ENCODE measurements around the gene PDE6A.

The PDE6A gene

DNA sequence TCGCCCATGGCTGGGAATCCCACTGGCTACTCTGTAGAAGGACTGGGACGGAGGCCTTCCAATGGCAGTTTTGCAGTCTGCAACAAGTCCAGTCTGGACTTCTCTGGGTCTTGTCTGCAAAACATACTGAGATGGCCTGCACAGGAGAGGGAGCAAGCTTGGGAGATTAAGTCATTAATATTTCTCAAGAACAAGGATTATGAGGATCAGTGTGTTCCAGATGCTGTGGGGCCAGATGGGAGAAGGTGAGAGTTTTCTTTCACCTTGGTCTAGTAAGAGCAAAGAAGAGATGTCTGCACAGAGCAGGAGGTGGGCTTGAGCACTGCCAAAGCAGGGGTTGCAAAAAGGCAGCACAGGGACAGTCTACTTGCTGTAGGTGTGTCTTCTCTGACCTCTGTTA lies at the start of gene PDE6A:
PDE6A (minus strand) TSS at position 128 of the 400 bp plus-strand sequence; CDS start at position 8, 120 bp downstream.
- DNase-seq (ENCODE audit: low read depth) = no peak

DNA sequence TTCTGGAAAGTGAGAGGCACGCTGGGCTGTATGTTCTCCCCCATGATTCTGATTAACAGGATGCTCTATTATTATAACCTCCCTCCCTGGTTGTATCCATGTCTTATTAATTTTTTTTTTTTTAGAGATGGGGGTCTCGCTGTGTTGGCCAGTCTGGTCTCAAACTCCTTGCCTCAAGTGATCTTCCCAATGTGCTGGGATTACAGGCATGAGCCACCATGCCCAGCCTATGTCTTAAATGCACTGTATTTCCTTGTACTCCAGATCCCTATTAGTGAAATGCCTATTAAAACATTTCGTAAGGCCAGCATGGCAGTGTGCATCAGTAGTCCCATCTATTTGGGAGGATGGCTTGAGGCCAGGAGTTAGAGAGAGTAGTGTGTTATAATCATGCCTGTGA lies 48.9 kb upstream of the PDE6A start:
- DNase-seq (ENCODE audit: low read depth) = no peak

GRCh38 chr5:149990518-149991376 lies 46.2 kb upstream of the PDE6A start:
- DNase-seq (ENCODE audit: low read depth) = peak; percentile 48

- no peak for DNase-seq (ENCODE audit: low read depth)
These were observed 43.5 kb upstream of the PDE6A start for GRCh38 chr5:149988126-149988525.

DNA sequence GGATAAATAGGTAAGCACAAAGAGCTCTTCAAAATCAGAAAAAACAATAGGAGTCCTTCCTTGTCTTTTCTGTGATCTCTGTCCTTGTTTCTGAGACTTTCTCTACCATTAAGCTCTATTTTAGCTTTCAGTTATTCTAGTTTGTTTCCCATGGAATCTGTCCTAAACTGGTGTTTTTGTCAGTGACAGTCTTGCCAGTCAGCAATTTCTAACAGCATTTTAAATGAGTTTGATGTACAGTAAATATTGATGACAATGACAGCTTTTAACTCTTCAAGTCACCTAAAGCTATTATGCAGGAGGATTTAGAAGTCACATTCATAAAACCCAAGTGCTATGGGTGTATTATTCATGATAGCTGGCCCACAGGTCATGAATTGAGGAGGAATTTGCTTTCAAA lies 37.9 kb upstream of the PDE6A start:
- DNase-seq (ENCODE audit: low read depth) = no peak

GRCh38 chr5:149981206-149981605 lies 36.6 kb upstream of the PDE6A start:
- no peak for DNase-seq (ENCODE audit: low read depth)

DNA sequence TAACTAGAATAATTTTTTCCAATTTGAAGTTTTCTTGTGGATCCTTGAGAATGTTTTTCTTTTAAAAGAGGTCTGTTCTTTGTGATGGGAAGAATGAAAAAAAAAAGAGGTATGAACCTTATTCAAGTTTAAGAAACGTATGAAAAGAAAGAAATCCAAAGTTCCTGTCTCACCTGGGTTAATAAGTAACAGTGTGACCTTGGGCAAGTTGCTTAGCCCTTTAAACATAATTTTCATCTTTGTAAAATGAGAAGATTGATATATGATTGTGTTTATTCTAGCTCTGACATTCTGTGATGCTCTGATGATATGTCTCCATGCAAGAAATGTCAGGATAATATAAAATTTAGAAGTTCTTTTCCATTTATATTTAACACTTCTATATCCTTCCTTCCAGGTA lies 35.3 kb upstream of the PDE6A start:
- DNase-seq (ENCODE audit: low read depth) = no peak

DNA sequence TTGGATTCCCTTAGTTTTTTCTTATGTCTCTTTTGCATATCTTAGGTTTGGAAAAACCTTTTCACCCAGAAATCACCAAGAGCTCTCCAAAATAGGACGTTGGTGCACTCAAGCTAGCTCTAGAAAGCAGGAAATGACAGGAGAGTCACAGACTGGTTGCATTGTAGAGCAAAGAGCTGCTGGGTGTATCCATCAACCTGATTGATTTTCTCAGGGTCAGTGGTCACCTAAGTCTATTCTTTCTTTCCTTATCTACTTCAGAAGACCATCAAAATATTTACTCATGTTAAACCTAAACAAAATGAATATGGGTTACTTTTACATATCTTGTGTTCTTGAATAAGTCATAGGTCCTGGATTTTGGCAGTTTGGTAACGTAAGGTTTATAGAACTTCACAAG lies 30.8 kb upstream of the PDE6A start:
- no peak for DNase-seq (ENCODE audit: low read depth)

DNA sequence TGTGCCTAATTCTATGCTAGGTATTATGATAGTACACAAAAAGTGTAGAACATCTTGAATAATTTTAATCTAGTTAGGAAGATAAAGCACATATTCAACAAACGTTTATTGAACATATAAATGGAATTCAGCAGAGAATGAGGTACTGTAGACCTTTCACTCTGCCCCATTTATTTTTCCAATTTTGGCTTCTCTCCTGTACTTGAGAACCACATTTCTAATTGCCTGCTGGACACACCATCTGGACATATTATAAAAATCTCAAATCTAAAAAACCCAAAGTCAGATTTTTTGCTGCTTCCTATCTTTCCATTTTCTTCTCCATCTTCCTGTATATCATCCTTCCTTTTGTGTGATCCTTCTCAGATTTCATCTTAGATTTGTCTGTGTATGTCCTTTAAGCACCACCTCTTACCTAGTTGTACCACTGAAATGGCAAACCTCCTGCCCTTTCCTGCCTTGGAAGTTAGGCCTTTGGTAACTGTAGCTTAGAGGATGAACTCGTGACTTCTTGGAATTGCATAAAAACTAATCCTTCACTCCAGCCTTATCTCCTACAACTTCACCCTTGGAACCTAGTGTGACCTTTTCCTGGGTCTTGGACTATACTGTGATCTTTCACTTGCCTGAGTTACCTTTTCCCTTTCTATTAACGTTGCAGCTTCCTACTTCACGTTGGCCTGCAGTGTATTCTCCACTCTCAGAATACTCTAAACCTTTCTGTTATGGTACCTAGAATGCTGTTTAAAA lies 24.8 kb upstream of the PDE6A start:
- no peak for DNase-seq (ENCODE audit: low read depth)

DNA sequence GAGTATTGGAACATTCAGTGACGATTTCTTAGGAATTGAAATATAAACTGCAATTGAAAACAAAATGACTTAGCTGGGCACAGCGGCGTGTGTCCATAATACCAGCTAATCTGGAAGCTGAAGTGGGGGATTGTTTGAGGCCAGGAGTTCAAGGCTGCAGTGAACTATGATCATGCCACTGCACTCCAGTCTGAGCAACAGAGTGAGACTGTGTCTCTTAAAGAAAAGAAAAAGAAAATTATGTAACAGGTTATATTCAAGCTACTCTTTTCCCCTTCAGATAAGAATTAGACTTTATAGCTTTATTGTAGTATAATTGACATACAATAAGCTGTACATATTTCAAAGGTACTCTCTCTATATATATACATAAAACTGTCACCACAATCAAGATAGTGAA lies 22.4 kb upstream of the PDE6A start:
- DNase-seq (ENCODE audit: low read depth) = no peak

GRCh38 chr5:149963729-149964128 lies 19.1 kb upstream of the PDE6A start:
- no peak for DNase-seq (ENCODE audit: low read depth)

GRCh38 chr5:149962601-149963300 lies 18.2 kb upstream of the PDE6A start:
- DNase-seq (ENCODE audit: low read depth) = no peak

DNA sequence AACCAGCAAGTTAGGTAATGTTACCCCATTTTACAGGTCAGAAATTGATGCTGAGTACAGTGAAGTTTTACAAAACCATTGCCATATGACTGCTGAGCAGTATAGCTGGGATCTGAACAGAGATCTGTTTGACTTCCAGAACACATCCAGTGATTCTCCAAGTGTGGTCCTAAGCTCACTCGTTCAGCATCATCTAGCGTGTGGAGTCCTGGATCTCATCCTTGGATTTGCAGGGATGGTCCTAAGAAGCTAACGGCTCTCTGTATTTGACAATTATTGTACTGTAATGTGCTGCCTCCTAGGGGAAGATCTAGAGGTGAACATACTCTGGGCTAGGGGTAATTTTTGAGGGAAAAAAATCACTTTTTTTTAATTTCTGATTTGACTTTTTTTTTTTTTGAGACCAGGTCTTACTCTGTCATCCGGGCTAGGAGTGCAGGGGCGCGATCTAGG lies 17.4 kb upstream of the PDE6A start:
- DNase-seq (ENCODE audit: low read depth) = no peak

- no peak for DNase-seq (ENCODE audit: low read depth)
These were observed 16.6 kb upstream of the PDE6A start for GRCh38 chr5:149961186-149961685.

DNA sequence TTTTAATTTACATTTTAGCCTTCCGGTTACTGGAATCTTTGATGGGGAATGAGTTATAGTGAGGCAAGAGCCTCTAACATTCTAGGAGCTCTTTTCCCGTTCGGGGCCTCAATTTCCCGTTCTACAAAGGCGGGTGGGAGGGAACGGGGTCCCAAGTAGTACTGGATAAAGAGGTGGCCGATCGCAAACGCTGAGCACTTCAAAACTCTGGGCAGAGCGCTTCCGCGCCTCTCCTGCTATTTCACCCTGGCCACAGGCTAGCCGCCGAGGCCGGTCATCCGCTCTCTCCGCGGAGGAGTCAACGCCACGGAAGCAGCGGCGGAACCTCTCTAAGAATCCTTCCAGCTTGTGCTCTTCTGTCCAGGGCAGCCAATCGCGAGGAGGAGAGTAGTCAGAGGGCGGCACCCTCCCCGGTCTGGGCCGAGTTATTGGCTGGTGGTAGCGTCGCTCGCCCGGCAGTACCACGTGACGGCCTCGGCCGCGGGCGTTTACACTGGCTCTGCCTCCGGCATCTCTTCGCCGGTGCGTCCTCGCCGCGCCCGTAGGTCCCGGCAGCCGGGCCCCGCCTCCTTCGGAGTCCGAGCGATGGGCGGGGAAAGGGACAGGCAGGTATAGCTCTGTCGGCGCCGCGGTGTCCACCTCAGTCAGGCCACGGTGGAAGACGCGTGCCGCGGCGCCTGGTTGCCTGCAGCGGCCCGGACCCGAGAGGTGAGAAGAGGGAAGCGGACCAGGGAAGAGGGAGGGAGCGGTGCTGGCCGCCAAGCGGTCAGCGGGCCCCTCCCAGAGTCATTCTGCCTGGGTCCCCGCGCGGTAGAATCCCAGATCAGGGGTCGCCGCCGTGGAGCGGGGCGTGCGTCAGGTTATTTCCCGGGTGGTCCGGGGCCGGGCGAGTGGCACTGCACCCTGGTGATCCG lies 15.9 kb upstream of the PDE6A start, which contains the start of gene SLC26A2:
SLC26A2 (plus strand) TSS at position 487 of the 914 bp plus-strand sequence. CDS start 16,895 bp downstream, outside the sequence.
- peak; percentile 91 for DNase-seq (ENCODE audit: low read depth)

- peak; percentile 11 for DNase-seq (ENCODE audit: low read depth)
These were observed 15.0 kb upstream of the PDE6A start for GRCh38 chr5:149959406-149960236.

GRCh38 chr5:149957855-149958254 lies 13.3 kb upstream of the PDE6A start:
- no peak for DNase-seq (ENCODE audit: low read depth)

GRCh38 chr5:149956685-149957084 lies 12.1 kb upstream of the PDE6A start:
- DNase-seq (ENCODE audit: low read depth) = no peak

DNA sequence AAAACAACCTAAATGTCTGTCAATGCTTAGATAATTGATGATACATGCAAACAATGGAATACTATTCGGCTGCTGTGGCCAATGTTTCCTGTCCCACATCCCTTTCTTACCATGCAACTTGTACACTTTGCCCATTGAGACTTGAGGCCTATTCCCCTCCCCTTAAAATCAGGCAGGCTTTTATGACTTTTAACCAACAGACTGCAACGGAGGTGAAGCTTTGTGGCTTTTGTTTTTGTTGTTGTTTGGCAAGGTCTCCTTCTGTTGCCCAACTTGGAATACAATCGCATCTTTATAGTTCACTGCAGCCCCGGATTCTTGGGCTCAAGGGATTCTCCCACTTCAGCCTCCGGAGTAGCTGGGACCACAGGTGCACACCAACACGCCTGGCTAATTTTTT lies 10.2 kb upstream of the PDE6A start:
- no peak for DNase-seq (ENCODE audit: low read depth)

DNA sequence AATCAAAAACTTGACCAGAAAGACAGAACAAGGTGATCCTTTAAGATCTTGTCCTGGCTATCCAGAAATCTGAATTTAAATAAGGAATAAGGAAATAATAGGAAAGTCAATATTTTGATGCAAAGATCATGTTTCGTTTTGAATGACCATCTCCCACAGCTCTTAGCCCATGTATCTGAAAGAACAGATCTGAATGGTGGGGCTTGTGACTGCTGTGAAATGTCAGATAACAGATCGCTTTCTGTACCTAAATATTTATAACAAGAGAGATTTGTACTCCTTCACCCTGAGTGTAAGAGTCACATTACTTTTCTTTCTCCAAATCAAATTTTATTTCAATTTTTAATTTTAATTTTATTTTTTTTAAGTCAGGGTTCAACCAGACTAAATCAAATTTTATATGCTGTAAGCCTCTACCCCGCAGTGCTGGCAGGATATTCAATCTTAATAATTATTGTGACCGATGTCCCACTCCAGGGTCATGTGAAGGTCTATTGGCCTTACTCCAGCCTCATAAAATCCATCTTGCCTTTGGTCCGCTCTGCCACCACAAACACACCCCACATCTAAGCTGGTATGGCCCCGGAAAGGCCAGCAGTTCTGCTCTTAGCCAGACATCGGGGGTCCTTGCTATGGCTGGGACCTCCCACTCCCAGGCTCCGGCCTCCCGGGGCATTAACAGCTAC lies 9.0 kb upstream of the PDE6A start:
- no peak for DNase-seq (ENCODE audit: low read depth)
